HEK293 (cell line): ENCODE data around the gene NCOR2.

ENCODE experiments used
- CTCF ChIP-seq: fragments of 450-650 bp; formaldehyde crosslinking; IDR thresholded peaks from 2 replicates; pipeline ENCODE4 v1.5.1; 2016; ENCODE audit warnings: missing biosample characterization, missing genetic modification characterization
- MEIS1 ChIP-seq: sonication (generic); formaldehyde crosslinking; IDR thresholded peaks from 2 replicates; pipeline ENCODE4 v1.8.1; 2022; ENCODE audit warnings: missing genetic modification reagents, mild to moderate bottlenecking, borderline replicate concordance
- ZNF138 ChIP-seq: fragments of 450-650 bp; formaldehyde crosslinking; IDR thresholded peaks from 2 replicates; pipeline ENCODE4 v1.5.1; 2016; ENCODE audit warnings: missing biosample characterization, missing genetic modification characterization, borderline replicate concordance
- ZNF335 ChIP-seq: fragments of 450-650 bp; formaldehyde crosslinking; conservative IDR thresholded peaks from 2 replicates; pipeline ENCODE4 v1.5.1; 2016; ENCODE audit warnings: missing biosample characterization, missing genetic modification characterization
- ZNF747 ChIP-seq: fragments of 450-650 bp; formaldehyde crosslinking; IDR thresholded peaks from 2 replicates; pipeline ENCODE4 v1.5.1; 2016; ENCODE audit warnings: missing biosample characterization, missing genetic modification characterization
- ZNF76 ChIP-seq: fragments of 450-650 bp; formaldehyde crosslinking; IDR thresholded peaks from 2 replicates; pipeline ENCODE4; 2016; ENCODE audit warnings: low read depth, missing biosample characterization, missing genetic modification characterization, borderline replicate concordance
- TF ChIP-seq, protein P1 (sequence below): fragments of 450-650 bp; formaldehyde crosslinking; IDR thresholded peaks from 2 replicates; pipeline ENCODE4 v1.5.1; 2016; ENCODE audit warnings: missing biosample characterization, missing genetic modification characterization
- TF ChIP-seq, protein P2 (sequence below): fragments of 450-650 bp; IDR thresholded peaks from 2 replicates; pipeline ENCODE4 v1.5.1; 2018; ENCODE audit warnings: missing biosample characterization, missing genetic modification characterization

- TF ChIP-seq, protein P1, sequence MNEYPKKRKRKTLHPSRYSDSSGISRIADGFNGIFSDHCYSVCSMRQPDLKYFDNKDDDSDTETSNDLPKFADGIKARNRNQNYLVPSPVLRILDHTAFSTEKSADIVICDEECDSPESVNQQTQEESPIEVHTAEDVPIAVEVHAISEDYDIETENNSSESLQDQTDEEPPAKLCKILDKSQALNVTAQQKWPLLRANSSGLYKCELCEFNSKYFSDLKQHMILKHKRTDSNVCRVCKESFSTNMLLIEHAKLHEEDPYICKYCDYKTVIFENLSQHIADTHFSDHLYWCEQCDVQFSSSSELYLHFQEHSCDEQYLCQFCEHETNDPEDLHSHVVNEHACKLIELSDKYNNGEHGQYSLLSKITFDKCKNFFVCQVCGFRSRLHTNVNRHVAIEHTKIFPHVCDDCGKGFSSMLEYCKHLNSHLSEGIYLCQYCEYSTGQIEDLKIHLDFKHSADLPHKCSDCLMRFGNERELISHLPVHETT (tag by site-specific recombination), result no peak; the same call in 1 of the 2 replicates
- peak; percentile 71 for TF ChIP-seq ZNF76 (tag by site-specific recombination)
- TF ChIP-seq MEIS1, result no peak
- 0 out of 2 replicates have a peak, but pooled peaks have one; percentile 7 for TF ChIP-seq CTCF (tag by site-specific recombination)
- TF ChIP-seq, protein P2, sequence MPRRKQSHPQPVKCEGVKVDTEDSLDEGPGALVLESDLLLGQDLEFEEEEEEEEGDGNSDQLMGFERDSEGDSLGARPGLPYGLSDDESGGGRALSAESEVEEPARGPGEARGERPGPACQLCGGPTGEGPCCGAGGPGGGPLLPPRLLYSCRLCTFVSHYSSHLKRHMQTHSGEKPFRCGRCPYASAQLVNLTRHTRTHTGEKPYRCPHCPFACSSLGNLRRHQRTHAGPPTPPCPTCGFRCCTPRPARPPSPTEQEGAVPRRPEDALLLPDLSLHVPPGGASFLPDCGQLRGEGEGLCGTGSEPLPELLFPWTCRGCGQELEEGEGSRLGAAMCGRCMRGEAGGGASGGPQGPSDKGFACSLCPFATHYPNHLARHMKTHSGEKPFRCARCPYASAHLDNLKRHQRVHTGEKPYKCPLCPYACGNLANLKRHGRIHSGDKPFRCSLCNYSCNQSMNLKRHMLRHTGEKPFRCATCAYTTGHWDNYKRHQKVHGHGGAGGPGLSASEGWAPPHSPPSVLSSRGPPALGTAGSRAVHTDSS (tag by site-specific recombination), result no peak
- no peak for TF ChIP-seq ZNF747 (tag by site-specific recombination)
- peak; percentile 95 for TF ChIP-seq ZNF335 (tag by site-specific recombination)
- no peak for TF ChIP-seq ZNF138 (tag by site-specific recombination)
Measured at GRCh38 chr12:124518051-124518932, 49.1 kb downstream of the NCOR2 start.
